Occipital lobe (tissue), 2 donors: Measurements from ENCODE around the gene C18orf63. TPM values are rescaled to one million over a fixed set of nuclear protein-coding genes. Genes with fewer than 3 reads are reported as not detected.
A peak's percentile ranks its signal among the peaks of the same experiment; 100 is the strongest.
"Not testable (repeated sequence)": the region's sequence is repeated elsewhere in the genome, so short reads cannot be mapped to it uniquely, and the experiment has no call there.

Source experiments
- DNase-seq: peaks from one replicate; lab custom pipeline; 2025; lab: John Stamatoyannopoulos, UW
- total RNA-seq: library from RNA; depleted of rRNA; stranded (reverse); fragments of >200 nt; gene quantifications from one replicate; pipeline ENCODE4 v1.2.3, GENCODE V29; 2014

Gene C18orf63
- total RNA-seq, 1 donor from 2014 or later, result not detected

GRCh38 chr18:74286106-74286855 is 29.4 kb upstream of the C18orf63 start:
- no peak for DNase-seq

- DNase-seq, result no peak
Measured at GRCh38 chr18:74286856-74287255, 28.8 kb upstream of the C18orf63 start.

GRCh38 chr18:74288041-74288440 is 27.6 kb upstream of the C18orf63 start:
- DNase-seq, result no peak

GRCh38 chr18:74288730-74289129 is 26.9 kb upstream of the C18orf63 start:
- DNase-seq, result no peak

- no peak for DNase-seq
Measured at GRCh38 chr18:74289137-74289536, 26.5 kb upstream of the C18orf63 start.

GRCh38 chr18:74290021-74290420 is 25.6 kb upstream of the C18orf63 start:
- no peak for DNase-seq

- no peak for DNase-seq
Measured at GRCh38 chr18:74290794-74291471, 24.7 kb upstream of the C18orf63 start.

GRCh38 chr18:74291472-74291770 is 24.2 kb upstream of the C18orf63 start:
- no peak for DNase-seq

- peak; percentile 99 for DNase-seq
Measured at GRCh38 chr18:74291771-74292540, 23.7 kb upstream of the C18orf63 start, which contains the start of gene CYB5A. Gene CYB5A, minus strand, starts transcription at chr18:74291963. Its CDS starts 88 bp downstream, at chr18:74291875.

- DNase-seq, result no peak
Measured at GRCh38 chr18:74292541-74292858, 23.1 kb upstream of the C18orf63 start.

- DNase-seq, result not testable (repeated sequence)
Measured at GRCh38 chr18:74292982-74293381, 22.7 kb upstream of the C18orf63 start.

- no peak for DNase-seq
Measured at GRCh38 chr18:74294526-74294925, 21.1 kb upstream of the C18orf63 start.

- no peak for DNase-seq
Measured at GRCh38 chr18:74299162-74299561, 16.5 kb upstream of the C18orf63 start.

GRCh38 chr18:74299746-74300145 is 15.9 kb upstream of the C18orf63 start:
- no peak for DNase-seq

GRCh38 chr18:74303306-74303705 is 12.3 kb upstream of the C18orf63 start:
- no peak for DNase-seq

- DNase-seq, result no peak
Measured at GRCh38 chr18:74303936-74304335, 11.7 kb upstream of the C18orf63 start.

- DNase-seq, result no peak
Measured at GRCh38 chr18:74310411-74310810, 5.2 kb upstream of the C18orf63 start.

- no peak for DNase-seq
Measured at GRCh38 chr18:74311000-74311399, 4.6 kb upstream of the C18orf63 start.

GRCh38 chr18:74314759-74315463 is 728 bp upstream of the C18orf63 start:
- DNase-seq, result no peak

- no peak for DNase-seq
Measured at GRCh38 chr18:74316257-74317170, 875 bp downstream of the C18orf63 start.

GRCh38 chr18:74326231-74326630 is 10.6 kb downstream of the C18orf63 start:
- no peak for DNase-seq
